Retinal pigment epithelial cell (primary cell): Measurements from ENCODE around the gene TMEM94.

Experiments used
- DNase-seq: peaks from one replicate; pipeline ENCODE4 v3.0.0-alpha.2; 2010; ENCODE audit warnings: low read depth
- H3K4me3 ChIP-seq: 2 replicates; pipeline ENCODE4 v1.5.1; 2011; ENCODE audit warnings: mild to moderate bottlenecking, low read length, control low read depth, moderate library complexity
- TF ChIP-seq, protein P1 (sequence below): conservative IDR thresholded peaks from 2 replicates; pipeline ENCODE4 v1.5.1; 2011; ENCODE audit warnings: low read depth, low read length, control low read depth, inconsistent platforms

Gene TMEM94

DNA sequence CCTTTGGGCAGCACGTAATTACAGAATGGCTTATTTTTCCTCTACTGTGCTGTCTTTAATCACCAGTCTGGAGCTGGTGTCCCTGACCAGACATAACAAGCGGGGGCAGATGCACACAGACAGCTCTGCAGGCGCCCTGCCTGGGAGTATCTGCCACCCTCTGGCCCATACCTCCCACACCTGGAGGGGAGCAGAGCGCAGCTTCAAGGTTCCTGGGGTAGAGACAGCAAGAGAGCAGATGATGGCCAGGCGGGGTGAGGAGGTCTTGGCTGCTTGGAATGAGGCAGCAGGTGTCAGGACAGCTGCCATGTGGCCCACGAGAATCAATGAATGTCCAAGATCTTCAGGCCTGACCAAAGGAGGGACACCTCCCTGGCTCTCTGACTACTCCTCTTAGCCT, 23.8 kb downstream of the TMEM94 start:
- H3K4me3 ChIP-seq = no peak overlapping the region
- no peak for DNase-seq
- TF ChIP-seq, protein P1, sequence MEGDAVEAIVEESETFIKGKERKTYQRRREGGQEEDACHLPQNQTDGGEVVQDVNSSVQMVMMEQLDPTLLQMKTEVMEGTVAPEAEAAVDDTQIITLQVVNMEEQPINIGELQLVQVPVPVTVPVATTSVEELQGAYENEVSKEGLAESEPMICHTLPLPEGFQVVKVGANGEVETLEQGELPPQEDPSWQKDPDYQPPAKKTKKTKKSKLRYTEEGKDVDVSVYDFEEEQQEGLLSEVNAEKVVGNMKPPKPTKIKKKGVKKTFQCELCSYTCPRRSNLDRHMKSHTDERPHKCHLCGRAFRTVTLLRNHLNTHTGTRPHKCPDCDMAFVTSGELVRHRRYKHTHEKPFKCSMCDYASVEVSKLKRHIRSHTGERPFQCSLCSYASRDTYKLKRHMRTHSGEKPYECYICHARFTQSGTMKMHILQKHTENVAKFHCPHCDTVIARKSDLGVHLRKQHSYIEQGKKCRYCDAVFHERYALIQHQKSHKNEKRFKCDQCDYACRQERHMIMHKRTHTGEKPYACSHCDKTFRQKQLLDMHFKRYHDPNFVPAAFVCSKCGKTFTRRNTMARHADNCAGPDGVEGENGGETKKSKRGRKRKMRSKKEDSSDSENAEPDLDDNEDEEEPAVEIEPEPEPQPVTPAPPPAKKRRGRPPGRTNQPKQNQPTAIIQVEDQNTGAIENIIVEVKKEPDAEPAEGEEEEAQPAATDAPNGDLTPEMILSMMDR = no peak

DNA sequence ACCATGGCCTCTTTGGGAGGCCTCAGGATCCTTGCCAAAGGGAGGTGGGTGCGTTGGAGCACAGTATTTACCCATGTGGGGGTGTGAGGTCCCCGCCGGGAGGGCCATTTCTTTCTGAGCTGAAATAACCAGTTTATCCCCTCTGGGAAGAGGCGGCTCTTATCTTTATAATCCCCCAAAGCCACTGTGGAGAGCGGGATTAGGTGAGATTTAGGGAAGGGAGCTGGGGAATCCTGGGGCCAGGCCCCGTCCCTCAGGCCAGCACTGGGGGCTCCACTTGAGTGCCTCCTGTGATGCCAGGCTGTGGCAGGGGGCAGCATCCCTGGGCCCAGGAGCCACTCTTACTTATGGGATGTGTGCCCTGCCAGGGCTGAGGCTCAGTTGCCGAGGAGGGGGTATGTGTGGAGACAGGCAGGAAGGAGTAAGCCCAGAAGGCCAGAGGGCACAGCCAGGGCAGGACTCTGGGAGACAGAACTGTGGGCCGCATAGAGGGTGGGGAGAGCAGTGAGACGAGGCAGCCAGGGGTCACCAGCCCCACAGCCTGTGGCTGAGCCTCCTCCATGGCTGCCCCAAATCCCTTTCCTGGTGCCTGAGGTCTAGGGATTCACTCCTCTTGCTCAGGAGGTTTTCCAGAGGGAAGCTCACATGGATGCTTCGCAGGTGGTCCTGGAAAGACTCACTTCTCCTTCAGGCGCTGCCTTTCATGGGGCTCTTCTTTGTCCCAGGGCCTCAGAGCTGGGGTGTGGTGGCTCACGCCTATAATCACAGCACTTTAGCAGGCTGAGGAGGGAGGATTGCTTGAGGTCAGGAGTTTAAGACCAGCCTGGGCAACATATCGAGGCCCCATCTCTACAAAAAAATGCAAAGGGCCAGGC, 25.0 kb downstream of the TMEM94 start:
- DNase-seq = no peak
- no peak overlapping the region for H3K4me3 ChIP-seq
- TF ChIP-seq, protein P1 = no peak

DNA sequence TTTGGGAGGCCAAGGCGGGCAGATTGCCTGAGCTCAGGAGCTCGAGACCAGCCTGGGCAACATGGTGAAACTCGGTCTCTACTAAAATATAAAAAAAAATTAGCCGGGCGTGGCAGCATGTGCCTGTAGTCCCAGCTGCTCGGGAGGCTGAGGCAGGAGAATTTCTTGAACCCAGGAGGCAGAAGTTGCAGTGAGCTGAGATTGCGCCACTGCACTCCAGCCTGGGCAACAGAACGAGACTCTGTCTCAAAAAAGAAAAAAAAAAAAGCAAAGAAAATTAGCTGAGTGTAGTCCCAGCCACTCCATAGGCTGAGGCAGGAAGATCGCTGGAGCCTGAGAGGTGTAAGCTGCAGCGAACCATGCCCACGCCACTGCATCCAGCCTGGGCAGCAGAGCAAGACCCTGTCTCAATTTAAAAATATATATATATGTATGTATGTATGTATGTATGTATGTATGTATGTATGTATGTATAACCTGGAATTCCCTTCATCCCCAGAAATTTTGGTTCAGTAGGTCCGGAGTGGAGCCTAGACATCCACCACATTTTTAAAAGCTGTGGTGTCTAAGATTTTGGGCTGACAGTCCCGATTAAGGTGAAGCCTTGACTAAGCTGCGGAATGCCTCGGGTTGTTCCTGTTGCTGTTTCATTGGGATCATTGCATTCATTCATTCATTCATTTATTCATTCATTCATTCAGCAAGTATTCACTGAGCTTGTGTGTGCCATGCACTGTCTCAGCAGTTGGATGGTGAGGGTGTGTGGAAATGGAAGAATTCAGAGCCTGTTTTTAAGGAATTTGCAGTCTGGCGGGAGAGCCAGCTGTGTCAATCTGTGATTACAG, 25.9 kb downstream of the TMEM94 start:
- TF ChIP-seq, protein P1 = no peak
- no peak for DNase-seq
- no peak overlapping the region for H3K4me3 ChIP-seq

DNA sequence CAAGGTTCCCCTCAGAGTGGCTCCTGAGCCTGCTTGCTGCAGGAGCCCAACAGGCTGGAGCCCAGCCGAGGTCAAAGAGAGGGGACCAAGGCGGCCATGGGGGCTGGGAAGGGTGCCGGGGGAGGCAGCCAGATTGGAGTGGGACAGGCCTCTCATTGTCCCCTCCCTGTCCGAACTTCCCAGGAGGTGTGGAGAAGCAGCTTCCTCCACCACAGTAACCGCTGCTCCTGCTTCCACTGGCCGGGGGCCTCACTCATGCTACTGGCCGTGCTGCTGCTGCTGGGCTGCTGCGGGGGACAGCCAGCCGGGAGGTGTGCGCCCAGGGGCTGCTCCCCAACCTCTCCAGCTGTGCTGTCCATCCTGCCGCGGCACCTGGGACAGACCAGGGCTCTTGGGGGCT, 29.3 kb downstream of the TMEM94 start:
- TF ChIP-seq, protein P1 = no peak
- no peak overlapping the region for H3K4me3 ChIP-seq
- no peak for DNase-seq

DNA sequence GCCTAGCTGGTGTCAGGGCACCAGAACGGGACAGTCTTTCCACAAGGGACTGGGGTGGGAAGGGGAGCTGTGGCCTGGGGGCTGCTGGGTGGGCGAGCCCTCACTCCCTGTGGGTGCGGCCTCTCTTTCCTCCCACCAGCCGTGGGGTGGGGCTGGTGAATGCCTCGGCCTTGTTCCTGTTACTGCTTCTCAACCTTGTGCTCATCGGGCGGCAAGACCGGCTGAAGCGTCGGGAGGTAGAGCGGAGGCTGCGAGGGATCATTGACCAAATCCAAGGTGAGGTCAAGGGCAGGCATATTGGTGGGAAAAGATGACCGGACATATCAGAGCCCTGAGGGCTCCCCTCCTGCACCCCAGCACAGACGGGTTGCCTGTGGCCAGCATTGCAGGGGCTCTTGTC, 29.7 kb downstream of the TMEM94 start:
- TF ChIP-seq, protein P1 = no peak
- H3K4me3 ChIP-seq = no peak overlapping the region
- no peak for DNase-seq

DNA sequence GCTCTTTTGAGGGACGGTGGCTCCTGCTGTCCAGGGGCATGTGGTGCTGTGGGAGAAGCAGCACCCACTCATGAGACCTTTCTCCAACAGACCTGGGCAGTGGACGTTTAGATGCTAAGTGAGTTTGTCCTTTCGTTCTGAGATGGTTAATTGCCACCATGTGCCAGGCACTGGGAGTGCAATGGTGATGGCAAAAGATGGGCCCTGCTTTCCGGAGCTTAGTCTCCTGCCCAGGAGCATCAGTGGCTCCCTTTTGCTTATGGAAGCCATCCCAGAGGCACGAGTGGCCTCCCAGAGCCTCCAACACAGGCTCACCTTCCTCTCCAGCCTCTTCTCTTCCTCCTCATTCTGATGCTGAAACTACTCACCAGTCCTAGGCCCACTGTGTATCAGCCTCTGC, 30.5 kb downstream of the TMEM94 start:
- DNase-seq = no peak
- TF ChIP-seq, protein P1 = no peak
- no peak overlapping the region for H3K4me3 ChIP-seq
